Upper lobe of left lung (tissue), 6 donors: Measurements from ENCODE around the gene KRT2. TPM values are rescaled to one million over a fixed set of nuclear protein-coding genes. Genes with fewer than 3 reads are reported as not detected.

Experiments used
- ATAC-seq, 2 donors: fragments of 200-7000 bp; cut with Tn5 transposase; one replicate each; pipeline ENCODE4 v1.9.1; 2022; ENCODE audit warnings: mild to moderate bottlenecking in 2 of 2, moderate library complexity in 2 of 2; ENCODE audit not compliant: low FRiP score in 2 of 2
- DNase-seq, 2 donors: peaks; one replicate each; pipeline ENCODE4 v3.0.0-alpha.2; 2019 to 2020
- H3K27ac ChIP-seq, 4 donors: fragments of 200-600 bp; sonication (generic); one replicate each; pipeline ENCODE4 v1.5.1; 2016 to 2019
- H3K27me3 ChIP-seq, 4 donors: fragments of 200-600 bp; sonication (generic); one replicate each; pipeline ENCODE4 v1.5.1; 2017 to 2019
- H3K36me3 ChIP-seq, 4 donors: fragments of 200-600 bp; sonication (generic); one replicate each; pipeline ENCODE4 v1.5.1; 2016 to 2019
- H3K4me1 ChIP-seq, 4 donors: fragments of 200-600 bp; sonication (generic); one replicate each; pipeline ENCODE4 v1.5.1; 2018 to 2019
- H3K4me3 ChIP-seq, 4 donors: fragments of 200-600 bp; sonication (generic); one replicate each; pipeline ENCODE4 v1.5.1; 2017 to 2019; ENCODE audit warnings: mild to moderate bottlenecking in 2 of 4, moderate library complexity in 1 of 4
- H3K9me3 ChIP-seq, 4 donors: fragments of 200-600 bp; sonication (generic); one replicate each; pipeline ENCODE4 v1.5.1; 2018 to 2019
- CTCF ChIP-seq, 6 experiments: fragments of 450-650 bp in 4 of 6; fragments of 200-600 bp in 2 of 6; sonication (generic) in 2 of 6; IDR thresholded peaks; one replicate each; pipeline ENCODE4 v1.5.1; 2016 to 2019; ENCODE audit warnings: antibody characterized with exemption in 6 of 6
- EP300 ChIP-seq, 4 donors: sonication (generic); formaldehyde crosslinking; IDR thresholded peaks; one replicate each; pipeline ENCODE4 v1.5.1; 2017; ENCODE audit warnings: antibody characterized with exemption in 4 of 4, control low read depth in 2 of 4
- POLR2A ChIP-seq, 4 donors: fragments of 450-650 bp; IDR thresholded peaks; one replicate each; pipeline ENCODE4 v1.5.1; 2016 to 2017; ENCODE audit warnings: antibody characterized with exemption in 4 of 4, mild to moderate bottlenecking in 2 of 4
- POLR2AphosphoS5 ChIP-seq, 2 donors: sonication (generic); formaldehyde crosslinking; IDR thresholded peaks; one replicate each; pipeline ENCODE4 v1.5.1; 2017; ENCODE audit warnings: antibody characterized with exemption in 2 of 2
- WGBS, 2 donors: methylation state at CpG; one replicate each; pipeline ENCODE4 v1.1.5; 2017 to 2018; 5-methylcytosine and 5-hydroxymethylcytosine counted together
- total RNA-seq, 6 donors: library from RNA; depleted of rRNA in 4 of 6; stranded (reverse); fragments of >200 nt in 4 of 6; gene quantifications; one replicate each; pipeline versions ENCODE4 v1.1.0 to v1.2.1, GENCODE V29; 2016 to 2021
- donor health status: DM: no; HTN: no; CAD: no; lungs with moderate emphysema.
- donor health status: DM: no; HTN: yes; CAD: no; lungs with severe emphysema.

The KRT2 gene
- total RNA-seq, 6 donors from 2014 or later: not detected

DNA sequence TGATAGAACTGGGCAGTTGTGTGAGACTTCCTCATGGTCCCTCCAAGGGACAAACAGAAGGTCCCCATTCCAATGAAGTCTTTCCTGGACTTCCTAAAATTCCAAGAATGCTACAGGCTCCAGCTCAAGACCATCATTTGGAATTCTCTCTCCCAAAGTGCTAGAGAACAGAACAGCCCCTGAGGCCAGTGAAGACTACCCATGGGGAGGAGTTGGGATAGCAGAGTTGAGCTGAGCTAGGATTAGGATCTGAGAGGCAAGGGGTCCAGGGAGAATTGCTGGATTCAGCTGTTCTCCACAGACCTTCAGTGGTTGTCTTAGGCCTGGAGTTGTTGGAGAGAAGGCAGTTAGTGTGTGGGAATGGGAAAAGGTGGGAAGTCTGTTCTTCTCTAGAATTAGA, 17.4 kb upstream of the KRT2 start:
- ATAC-seq: no peak
- Histone ChIP-seq H3K4me3 (no peak overlapping the region), H3K4me1 (no peaks in the 10 kb centered on the region), H3K27ac (no peak overlapping the region), H3K27me3 (no peaks in the 10 kb centered on the region), H3K36me3 (no peaks in the 10 kb centered on the region), H3K9me3 (no peaks in the 10 kb centered on the region)
- TF ChIP-seq CTCF (IDR thresholded peaks at IDR 0.05): no peak
- no peak for TF ChIP-seq EP300 (IDR thresholded peaks at IDR 0.05)
- no peak for DNase-seq

DNA sequence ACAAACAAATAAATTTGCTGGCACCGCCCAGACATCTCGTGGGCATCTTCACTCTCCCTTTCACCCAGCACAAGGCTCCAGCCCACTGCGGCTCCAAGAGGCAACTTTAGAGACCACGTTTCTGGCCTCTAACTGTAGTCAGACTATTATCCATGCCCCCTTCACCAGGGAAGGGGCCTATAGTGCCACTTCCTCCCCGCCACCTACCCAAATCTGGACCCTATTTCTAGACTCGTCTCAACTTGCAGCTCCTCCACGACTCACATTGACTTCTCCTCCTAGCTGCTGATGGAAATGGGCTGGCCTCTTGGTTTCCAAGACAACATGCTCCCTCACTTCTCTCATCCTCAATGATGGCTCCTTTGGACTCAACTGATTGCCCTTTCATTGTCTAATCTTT, 15.9 kb upstream of the KRT2 start:
- no peak for DNase-seq
- no peak overlapping the region for H3K27ac ChIP-seq
- no peaks in the 10 kb centered on the region for H3K9me3 ChIP-seq
- H3K4me3 ChIP-seq: no peak overlapping the region
- no peaks in the 10 kb centered on the region for H3K36me3 ChIP-seq
- 78 to 79% methylated on average over 7 of the region's 7 CpGs for WGBS, 2 donors
- TF ChIP-seq CTCF (IDR thresholded peaks at IDR 0.05) (no peak), EP300 (IDR thresholded peaks at IDR 0.05) (no peak), POLR2A (IDR thresholded peaks at IDR 0.05) (no peak), POLR2AphosphoS5 (IDR thresholded peaks at IDR 0.05) (no peak)
- no peaks in the 10 kb centered on the region for H3K4me1 ChIP-seq
- H3K27me3 ChIP-seq: no peaks in the 10 kb centered on the region
- no peak for ATAC-seq

GRCh38 chr12:52667509-52667908, 15.5 kb upstream of the KRT2 start:
- no peaks in the 10 kb centered on the region for H3K36me3 ChIP-seq
- no peak overlapping the region for H3K27ac ChIP-seq
- no peaks in the 10 kb centered on the region for H3K9me3 ChIP-seq
- H3K4me1 ChIP-seq: no peaks in the 10 kb centered on the region
- H3K4me3 ChIP-seq: no peak overlapping the region
- TF ChIP-seq CTCF (IDR thresholded peaks at IDR 0.05): no peak
- TF ChIP-seq POLR2A (IDR thresholded peaks at IDR 0.05): no peak
- no peak for TF ChIP-seq POLR2AphosphoS5 (IDR thresholded peaks at IDR 0.05)
- TF ChIP-seq EP300 (IDR thresholded peaks at IDR 0.05): no peak
- WGBS, 2 donors: 67 to 69% methylated on average over 9 of the region's 9 CpGs
- no peak for DNase-seq
- no peaks in the 10 kb centered on the region for H3K27me3 ChIP-seq
- no peak for ATAC-seq

DNA sequence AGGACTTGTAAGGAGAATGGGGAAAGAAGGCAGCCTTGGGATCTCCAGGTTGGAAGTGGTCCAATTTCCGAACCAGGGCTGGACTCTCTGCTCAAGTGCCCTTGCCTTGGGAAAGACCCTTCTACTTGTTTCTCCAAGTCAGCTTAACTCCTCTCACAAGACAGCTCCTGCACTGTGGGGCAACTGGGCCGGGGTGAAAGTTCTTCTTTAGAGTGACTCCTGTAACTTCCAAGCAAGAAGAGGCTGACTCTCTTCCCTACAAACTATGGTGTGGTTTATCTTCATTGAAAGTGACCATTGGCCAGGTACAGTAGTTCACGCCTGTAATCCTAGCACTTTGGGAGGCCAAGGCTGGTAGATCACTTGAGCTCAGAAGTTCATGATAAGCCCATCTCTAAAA, 14.5 kb upstream of the KRT2 start:
- no peaks in the 10 kb centered on the region for H3K27me3 ChIP-seq
- H3K9me3 ChIP-seq: no peaks in the 10 kb centered on the region
- no peaks in the 10 kb centered on the region for H3K4me1 ChIP-seq
- H3K36me3 ChIP-seq: no peaks in the 10 kb centered on the region
- no peak for ATAC-seq
- WGBS, 2 donors: 67 to 78% methylated on average over 3 of the region's 3 CpGs
- DNase-seq: no peak
- TF ChIP-seq EP300 (IDR thresholded peaks at IDR 0.05): no peak
- no peak for TF ChIP-seq CTCF (IDR thresholded peaks at IDR 0.05)
- no peak for TF ChIP-seq POLR2A (IDR thresholded peaks at IDR 0.05)
- no peak for TF ChIP-seq POLR2AphosphoS5 (IDR thresholded peaks at IDR 0.05)
- no peak overlapping the region for H3K27ac ChIP-seq
- H3K4me3 ChIP-seq: no peak overlapping the region

DNA sequence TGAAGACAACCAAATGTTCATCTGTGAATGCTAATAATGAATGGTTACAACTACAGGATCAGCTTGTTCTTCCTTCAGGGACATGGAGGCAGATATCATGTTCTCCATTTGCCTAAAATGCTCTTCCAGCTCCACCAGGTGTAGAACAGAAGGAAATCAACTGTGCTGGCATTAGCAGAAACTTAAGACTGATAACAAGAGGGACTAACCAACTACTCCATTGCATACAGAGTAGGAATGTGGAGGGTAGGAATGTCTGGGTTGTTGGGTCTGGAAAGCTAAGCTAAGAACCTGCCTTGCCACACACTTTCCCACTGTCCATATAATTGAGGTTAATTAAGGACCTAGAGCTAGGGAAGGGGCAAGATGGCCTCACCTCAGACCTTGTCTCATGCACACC, 11.4 kb upstream of the KRT2 start:
- H3K36me3 ChIP-seq: no peaks in the 10 kb centered on the region
- ATAC-seq (no peak), DNase-seq (no peak)
- H3K4me3 ChIP-seq: no peak overlapping the region
- no peaks in the 10 kb centered on the region for H3K4me1 ChIP-seq
- TF ChIP-seq CTCF (IDR thresholded peaks at IDR 0.05) (no peak), POLR2AphosphoS5 (IDR thresholded peaks at IDR 0.05) (no peak), EP300 (IDR thresholded peaks at IDR 0.05) (no peak), POLR2A (IDR thresholded peaks at IDR 0.05) (no peak)
- H3K27ac ChIP-seq: no peak overlapping the region
- no peaks in the 10 kb centered on the region for H3K9me3 ChIP-seq
- no peaks in the 10 kb centered on the region for H3K27me3 ChIP-seq
